Midbrain (tissue), 1 donor: ENCODE measurements around the gene PCDH1.

ENCODE experiments used
- DNase-seq: peaks from one replicate; lab custom pipeline; 2025; lab: John Stamatoyannopoulos, UW

Gene PCDH1

DNA sequence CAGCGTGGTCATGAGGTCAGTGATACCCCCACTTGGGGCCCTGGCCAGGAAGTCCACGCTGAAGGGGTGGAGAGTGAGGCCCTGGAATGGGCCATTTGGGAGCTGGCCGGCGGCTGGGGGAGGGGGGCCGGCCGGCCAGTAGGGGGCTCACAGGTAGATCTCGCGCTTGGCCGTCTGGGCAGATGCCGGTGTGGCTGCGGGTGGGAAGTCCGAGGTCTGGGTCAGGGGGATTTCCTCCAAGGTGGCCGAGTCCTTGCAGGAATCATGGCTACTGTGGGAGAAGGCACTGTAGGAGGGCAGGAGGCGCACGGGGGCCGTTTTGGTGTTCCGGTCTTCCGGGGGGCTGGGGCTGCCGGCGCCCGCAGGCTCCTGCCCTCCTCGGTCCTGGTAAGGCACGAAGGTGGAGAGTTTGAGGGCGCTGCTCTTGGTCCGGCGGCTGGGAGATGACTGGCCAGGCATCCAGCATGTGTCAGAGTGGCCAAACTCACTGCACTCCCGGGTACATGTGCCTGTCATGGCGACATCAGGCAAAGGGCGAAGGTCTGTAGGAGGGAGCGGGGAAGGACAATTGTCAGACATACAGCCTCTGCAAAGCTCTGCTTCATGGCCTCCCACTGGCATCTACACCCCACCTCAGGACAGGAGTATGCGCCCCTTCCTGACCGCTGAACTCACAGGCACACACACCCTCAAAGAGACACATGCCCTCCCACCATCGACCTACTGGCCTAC lies 24.1 kb downstream of the PCDH1 start:
- DNase-seq, result no peak

- no peak for DNase-seq
These were observed 25.8 kb downstream of the PCDH1 start for GRCh38 chr5:141852448-141852847.

- no peak for DNase-seq
These were observed 26.9 kb downstream of the PCDH1 start for GRCh38 chr5:141851195-141851874.

GRCh38 chr5:141850786-141851185 lies 27.4 kb downstream of the PCDH1 start:
- no peak for DNase-seq

DNA sequence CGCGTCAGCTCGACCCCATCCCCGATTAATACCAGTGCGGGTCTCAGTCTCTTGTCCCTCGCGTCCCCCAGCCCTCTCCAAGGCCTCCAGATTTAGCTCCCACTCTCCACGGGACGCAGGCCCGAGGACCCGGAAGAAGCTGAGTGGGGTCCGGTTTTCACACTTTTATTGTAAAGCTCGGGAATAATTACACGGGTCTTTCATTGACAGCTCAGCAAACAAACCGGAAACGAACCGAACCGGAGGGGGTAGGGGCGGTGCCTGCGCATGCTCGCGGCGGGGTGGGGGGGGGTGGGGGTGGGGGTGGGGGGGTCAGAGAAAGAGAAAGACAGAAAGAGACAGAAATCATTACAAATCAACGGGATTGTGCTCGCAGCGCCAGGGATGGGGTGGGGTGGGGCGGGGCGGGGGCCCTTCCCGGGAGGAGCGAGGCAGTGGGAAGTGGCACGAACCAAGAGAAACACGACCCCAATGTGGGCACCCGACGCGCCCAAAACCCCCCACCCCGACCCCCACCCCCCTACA lies 27.9 kb downstream of the PCDH1 start:
- DNase-seq, result peak; percentile 74

DNA sequence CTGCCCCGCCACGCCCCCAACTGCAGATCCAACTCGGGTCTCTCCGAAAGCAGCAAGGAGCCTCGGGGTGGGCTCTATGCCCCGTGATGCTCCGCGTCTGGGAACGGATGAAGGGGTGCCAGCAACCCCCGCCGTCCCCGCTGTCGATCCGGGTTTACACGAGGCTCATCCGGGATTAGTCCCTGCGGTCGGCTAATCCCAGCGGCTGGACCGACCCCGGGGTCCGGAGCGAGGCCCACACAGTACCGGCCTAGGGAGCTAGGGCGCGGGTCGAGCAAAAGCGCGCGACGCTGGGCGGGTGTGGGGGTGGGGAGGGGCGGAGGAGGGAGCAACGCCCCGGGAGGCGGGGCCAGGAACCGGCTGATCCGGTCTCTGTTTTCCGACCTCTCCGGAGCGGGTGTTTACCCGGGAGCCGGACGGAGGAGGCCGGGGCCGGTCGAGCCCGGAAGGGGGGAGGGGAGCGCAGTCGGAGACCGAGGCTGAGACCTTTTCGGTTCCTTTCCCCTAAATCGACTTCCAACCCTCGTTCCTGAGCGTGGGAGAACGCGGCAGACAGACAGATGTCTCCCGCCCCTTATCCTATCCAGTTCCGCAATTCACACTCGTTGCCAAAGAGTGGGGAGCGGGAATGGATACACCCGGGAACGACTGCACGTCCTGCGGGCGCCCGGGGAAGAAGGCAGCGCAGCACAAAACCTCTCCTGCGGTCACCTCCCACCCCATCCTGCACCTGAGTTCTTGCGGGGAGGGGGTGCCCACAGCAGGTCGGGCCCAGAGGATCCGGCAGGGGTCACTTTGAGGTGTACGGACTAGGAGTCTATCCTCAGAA lies 28.6 kb downstream of the PCDH1 start:
- DNase-seq, result peak; percentile 93

DNA sequence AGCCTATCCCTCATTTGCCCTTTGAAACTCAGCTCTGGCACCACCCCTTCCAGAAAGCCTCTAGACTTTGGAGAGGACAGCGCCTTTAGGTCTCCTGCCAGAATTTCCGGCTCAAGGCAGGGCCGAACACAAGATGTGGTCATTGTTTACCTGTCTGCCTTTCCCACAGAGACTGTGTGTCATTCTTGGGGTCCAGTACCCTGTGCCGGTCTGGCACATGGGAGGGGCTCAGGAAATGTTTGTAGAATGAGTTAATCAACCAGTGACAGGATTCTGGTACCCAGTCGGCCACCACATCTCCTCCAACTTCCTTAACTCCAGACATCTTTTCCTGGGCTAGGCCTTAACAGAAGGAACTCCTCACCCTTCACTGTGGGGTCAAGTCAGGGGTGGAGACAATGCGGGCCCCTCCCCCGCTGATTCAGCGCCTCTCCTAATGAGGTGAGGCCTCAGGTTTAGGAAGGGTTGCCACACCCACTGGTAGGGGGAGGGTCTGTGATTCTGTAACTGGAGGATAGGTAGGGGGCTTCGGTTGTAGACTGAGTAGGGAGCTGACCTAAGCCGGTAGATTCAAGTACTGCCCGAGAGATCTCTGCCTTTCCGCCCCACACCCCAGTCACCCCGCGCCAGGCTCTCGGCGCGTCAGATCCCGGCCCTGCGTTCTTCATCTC lies 29.3 kb downstream of the PCDH1 start:
- DNase-seq, result no peak

GRCh38 chr5:141846031-141846430 lies 32.2 kb downstream of the PCDH1 start:
- peak; percentile 78 for DNase-seq

DNA sequence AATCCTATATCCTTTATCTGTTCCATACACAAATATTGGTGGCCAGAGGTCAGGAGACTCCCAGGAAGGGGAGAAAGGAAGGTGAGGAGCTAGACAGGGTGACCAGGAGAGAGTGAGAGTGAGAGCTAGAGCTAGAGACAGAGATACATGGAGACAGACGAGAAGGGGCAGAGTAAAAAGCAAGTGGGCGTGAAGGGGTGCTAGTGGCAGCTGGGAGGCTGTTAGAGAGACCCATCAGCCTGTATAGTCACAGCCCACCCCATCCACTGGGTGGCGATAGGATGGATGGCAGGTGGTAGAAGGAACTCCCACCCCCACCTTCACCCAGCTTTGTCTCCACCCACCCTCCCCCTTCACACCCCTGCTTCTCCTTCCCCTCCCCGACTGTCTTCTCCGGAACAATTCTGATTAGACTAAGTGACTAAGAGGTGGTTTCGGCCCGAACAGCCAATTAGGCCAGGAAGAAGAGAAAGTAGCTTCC lies 32.8 kb downstream of the PCDH1 start:
- DNase-seq, result no peak

DNA sequence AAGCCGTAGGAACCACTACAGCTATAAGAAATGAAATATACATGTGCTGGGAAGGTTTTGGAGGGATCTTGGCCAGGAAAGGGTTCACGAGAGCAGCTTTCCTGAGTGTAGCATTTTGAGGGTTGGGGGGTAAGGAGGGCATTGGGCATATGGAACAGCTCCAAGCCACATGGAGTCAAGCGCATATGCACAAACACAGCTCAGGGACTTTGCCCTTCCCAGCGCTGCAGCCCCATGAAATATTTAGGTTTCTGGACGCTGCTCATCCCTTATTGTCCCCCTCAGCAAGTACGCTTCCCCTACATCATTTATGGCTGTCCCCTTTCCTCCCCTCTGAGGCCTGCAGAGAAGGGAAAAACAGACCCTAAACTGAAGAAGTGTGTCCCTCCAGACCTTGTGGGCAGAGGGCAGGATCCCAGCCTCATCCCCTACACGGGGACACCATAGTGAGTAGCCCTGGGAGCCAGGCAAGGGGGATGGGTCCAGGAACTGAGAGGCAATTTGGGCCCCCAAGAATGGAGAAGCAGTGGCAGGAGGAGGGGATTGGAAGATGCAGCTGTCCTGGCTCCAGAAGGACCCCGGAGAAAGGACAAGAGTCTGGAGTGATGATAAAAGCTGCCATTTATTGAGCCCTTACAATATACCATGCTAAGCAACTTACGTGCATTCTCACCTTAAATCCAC lies 33.7 kb downstream of the PCDH1 start:
- no peak for DNase-seq

- no peak for DNase-seq
These were observed 34.9 kb downstream of the PCDH1 start for GRCh38 chr5:141843156-141843927.

- DNase-seq, result no peak
These were observed 36.6 kb downstream of the PCDH1 start for GRCh38 chr5:141841378-141842180.

DNA sequence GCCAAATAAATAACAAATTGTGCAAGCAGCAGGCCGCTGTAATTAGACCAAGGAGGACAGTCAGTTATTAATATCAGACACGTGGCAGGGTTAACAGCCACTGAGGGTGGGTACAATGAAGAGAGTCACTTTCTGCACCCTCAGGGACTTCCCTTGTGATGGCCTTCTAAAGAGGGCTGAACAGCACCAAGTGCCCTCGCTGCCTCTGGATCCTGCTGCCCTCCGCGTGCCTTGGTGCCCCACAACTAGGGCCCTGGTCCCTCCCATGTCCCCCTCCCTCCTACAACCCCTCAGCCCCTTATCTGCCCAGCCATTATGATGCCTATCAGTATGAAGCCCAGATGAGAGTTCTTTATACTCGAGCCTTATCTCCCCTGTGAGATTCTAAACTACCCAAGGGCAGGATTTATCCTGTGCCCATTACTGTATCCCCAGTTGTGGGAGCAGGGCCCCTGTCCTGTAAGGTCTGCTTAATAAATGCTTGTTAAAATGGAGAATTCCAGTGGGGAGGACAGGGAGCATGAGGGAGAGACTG lies 37.3 kb downstream of the PCDH1 start:
- no peak for DNase-seq

DNA sequence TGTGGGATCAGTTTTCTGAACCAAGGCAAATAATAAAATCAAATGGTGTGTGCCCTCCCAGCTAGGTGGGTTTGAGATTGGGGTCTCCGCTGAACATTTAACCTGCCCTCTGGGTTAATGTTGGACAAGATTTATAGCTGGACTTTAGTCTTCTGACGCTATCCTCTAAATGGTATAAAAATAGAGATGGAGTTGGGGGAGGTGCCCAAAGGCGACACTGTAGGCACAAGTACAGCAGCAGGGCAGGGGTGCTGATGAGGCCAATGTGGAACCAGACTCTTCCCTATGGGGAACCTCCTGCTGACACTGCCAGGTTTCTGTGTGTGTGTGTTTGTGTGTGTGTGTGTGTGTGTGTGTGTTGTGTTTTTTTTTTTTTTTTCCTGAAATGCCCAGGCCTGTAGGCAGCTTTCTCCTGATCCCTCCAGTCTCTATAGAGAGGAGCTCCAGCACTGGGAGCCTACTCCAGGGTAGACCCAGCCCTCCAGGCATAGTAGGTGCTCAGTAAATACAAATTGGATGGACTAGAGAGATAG lies 37.9 kb downstream of the PCDH1 start:
- no peak for DNase-seq

DNA sequence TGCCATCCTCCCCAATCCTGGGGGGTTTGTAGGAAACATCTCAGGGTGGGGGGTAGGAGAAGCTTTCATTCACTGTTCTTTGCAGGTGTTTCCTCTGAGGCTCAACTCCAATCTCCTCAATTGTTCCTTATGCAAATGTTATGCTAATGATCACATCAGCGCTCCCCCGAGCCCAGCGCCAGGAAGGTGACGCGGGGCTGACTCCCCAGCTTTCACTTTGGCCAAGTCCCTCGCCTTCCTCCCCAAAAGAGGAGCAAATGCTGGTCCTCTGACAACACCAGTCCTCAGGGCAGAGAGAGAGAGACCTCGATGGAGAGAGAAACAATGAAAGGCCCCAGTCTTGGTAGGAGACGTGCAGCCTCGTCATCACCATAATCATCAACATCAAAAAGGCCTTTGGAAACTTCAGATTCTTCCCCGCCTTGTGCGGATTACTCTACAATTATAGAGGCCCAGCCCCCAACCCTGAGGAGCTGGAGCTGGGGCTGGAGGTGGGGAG lies 39.1 kb downstream of the PCDH1 start:
- no peak for DNase-seq

- no peak for DNase-seq
These were observed 39.7 kb downstream of the PCDH1 start for GRCh38 chr5:141838326-141839014.

DNA sequence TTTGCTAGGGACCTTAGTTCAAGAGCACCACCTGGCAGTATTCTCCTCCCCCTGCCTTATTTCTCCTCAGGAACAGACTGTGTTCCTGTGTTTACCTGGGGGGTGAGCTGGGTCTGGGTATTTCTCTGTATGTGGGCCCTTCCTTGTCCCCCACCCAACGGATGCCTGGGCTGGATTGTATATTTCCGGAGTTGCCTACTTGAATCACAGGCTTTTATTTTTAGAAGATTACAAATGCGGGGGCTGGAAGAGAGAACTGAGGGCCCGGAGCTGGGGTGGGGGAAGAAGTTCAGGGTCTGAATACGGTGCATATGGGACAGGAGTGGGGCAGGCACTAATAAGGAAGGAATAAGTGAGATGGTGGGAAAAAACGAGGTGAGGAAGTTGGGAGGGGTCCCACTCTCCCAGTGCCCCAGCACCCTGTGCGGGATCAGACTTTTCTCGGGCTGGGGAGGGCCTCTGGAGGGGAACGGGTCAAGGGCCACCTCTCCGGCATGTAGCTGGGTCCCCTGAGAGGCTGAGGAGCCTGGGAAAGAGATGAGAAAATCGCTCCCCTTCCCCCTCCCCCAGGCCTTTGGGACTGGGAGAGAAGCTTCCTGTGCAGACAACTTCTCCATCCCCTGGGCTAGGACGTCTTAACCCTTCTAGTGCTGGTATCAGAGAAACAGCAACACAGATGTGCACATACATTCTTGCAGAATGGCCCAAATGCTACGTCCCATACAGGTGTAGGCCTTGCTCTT lies 42.1 kb downstream of the PCDH1 start:
- DNase-seq, result no peak

- no peak for DNase-seq
These were observed 43.9 kb downstream of the PCDH1 start for GRCh38 chr5:141834331-141834730.
